ENCODE measurements around the gene ARSI. TPM values are rescaled to one million over a fixed set of nuclear protein-coding genes. Genes with fewer than 3 reads are reported as not detected.

The ARSI gene
- total and polyA plus RNA-seq, 4 donors = 0.23 to 0.51 (median 0.33) TPM; not detected in 1

DNA sequence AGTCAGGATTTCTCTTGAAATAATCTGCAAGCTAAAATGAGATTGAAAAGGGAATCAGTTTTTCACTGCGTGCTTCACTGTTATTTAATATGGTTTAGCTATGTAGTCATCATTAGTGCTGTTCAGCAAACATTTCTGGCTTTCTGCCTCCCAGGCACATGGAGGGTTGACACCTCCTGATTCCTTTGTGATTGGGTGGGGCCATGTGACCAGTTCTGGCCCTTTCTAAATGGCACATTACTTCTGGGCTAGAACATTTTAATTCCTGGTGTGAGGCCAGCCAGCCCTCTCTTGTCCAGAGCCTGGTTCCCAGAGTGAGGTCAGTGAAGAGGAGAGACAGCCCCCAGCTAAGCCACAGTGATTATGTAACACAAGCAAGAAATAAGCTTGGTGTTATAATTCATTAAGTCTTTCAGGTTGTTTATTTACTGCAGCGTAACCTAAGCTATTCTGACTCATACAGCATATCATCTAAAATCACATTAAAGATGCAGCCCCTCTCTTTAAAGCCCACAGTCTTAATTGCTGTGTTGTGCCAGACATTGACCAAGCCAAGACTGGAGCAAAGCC, 17.4 kb upstream of the ARSI start:
- H3K9me3 ChIP-seq (ENCODE audit: control insufficient read depth in 4 of 4, low read length in 3 of 4) = no peaks in the 10 kb centered on the region
- H3K27ac ChIP-seq (ENCODE audit: low read depth in 1 of 2, low read length in 2 of 2) = no peak overlapping the region
- 83% methylated on average over 2 of the region's 2 CpGs for WGBS
- no peaks in the 10 kb centered on the region for H3K27me3 ChIP-seq (ENCODE audit: control insufficient read depth in 4 of 4, insufficient read depth in 4 of 4, low read length in 3 of 4)
- H3K9ac ChIP-seq (ENCODE audit: low read depth in 1 of 2, low read length in 2 of 2) = no peak overlapping the region
- DNase-seq (ENCODE audit: low spot score) = no peak
- TF ChIP-seq TAF1 (conservative IDR thresholded peaks at IDR 0.05) (no peak), SP1 (IDR thresholded peaks at IDR 0.05) (no peak), HNF4A (conservative IDR thresholded peaks at IDR 0.05) (no peak), FOXA1 (IDR thresholded peaks at IDR 0.05) (no peak), YY1 (IDR thresholded peaks at IDR 0.05) (no peak), RXRA (IDR thresholded peaks at IDR 0.05) (no peak), RAD21 (IDR thresholded peaks at IDR 0.05) (no peak), NR2F2 (IDR thresholded peaks at IDR 0.05) (no peak), HNF4G (IDR thresholded peaks at IDR 0.05) (no peak), JUND (IDR thresholded peaks at IDR 0.05) (no peak), GABPA (IDR thresholded peaks at IDR 0.05 in 1 of 2, conservative IDR thresholded peaks at IDR 0.05 in 1 of 2) (no peak)
- TF ChIP-seq, protein P1, sequence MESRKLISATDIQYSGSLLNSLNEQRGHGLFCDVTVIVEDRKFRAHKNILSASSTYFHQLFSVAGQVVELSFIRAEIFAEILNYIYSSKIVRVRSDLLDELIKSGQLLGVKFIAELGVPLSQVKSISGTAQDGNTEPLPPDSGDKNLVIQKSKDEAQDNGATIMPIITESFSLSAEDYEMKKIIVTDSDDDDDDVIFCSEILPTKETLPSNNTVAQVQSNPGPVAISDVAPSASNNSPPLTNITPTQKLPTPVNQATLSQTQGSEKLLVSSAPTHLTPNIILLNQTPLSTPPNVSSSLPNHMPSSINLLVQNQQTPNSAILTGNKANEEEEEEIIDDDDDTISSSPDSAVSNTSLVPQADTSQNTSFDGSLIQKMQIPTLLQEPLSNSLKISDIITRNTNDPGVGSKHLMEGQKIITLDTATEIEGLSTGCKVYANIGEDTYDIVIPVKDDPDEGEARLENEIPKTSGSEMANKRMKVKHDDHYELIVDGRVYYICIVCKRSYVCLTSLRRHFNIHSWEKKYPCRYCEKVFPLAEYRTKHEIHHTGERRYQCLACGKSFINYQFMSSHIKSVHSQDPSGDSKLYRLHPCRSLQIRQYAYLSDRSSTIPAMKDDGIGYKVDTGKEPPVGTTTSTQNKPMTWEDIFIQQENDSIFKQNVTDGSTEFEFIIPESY (IDR thresholded peaks at IDR 0.05) = no peak
- TF ChIP-seq, protein P2, sequence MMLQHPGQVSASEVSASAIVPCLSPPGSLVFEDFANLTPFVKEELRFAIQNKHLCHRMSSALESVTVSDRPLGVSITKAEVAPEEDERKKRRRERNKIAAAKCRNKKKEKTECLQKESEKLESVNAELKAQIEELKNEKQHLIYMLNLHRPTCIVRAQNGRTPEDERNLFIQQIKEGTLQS (IDR thresholded peaks at IDR 0.05) = no peak
- TF ChIP-seq, protein P3, sequence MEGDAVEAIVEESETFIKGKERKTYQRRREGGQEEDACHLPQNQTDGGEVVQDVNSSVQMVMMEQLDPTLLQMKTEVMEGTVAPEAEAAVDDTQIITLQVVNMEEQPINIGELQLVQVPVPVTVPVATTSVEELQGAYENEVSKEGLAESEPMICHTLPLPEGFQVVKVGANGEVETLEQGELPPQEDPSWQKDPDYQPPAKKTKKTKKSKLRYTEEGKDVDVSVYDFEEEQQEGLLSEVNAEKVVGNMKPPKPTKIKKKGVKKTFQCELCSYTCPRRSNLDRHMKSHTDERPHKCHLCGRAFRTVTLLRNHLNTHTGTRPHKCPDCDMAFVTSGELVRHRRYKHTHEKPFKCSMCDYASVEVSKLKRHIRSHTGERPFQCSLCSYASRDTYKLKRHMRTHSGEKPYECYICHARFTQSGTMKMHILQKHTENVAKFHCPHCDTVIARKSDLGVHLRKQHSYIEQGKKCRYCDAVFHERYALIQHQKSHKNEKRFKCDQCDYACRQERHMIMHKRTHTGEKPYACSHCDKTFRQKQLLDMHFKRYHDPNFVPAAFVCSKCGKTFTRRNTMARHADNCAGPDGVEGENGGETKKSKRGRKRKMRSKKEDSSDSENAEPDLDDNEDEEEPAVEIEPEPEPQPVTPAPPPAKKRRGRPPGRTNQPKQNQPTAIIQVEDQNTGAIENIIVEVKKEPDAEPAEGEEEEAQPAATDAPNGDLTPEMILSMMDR (IDR thresholded peaks at IDR 0.05; ENCODE audit: low read depth, low read length, missing input control) = no peak
- no peaks in the 10 kb centered on the region for H3K36me3 ChIP-seq (ENCODE audit: control insufficient read depth in 4 of 4, insufficient read depth in 3 of 4, low read depth in 1 of 4, low read length in 3 of 4)
- H3K4me3 ChIP-seq (ENCODE audit: low read depth in 1 of 3, low read length in 3 of 3) = no peak overlapping the region
- no peaks in the 10 kb centered on the region for H3K4me1 ChIP-seq (ENCODE audit: control insufficient read depth in 4 of 4, insufficient read depth in 4 of 4, low read length in 3 of 4)

DNA sequence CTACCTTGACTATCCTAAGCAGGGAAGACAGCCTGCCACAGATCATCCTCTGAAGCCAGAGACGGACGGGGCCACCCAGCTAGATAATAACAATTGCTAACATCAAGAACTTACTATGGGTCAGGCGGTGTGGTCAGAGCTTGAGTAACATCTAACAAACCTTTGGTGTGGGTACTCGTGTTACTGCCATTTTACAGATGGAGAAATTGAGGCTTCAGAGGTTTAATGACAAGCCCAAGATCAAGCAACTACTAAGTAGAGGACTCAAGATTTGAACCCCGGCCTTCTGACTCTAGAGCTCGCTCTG, 16.7 kb upstream of the ARSI start:
- no peak overlapping the region for H3K27ac ChIP-seq (ENCODE audit: low read depth in 1 of 2, low read length in 2 of 2)
- no peak for DNase-seq (ENCODE audit: low spot score)
- no peak overlapping the region for H3K4me3 ChIP-seq (ENCODE audit: low read depth in 1 of 3, low read length in 3 of 3)
- no peak overlapping the region for H3K9ac ChIP-seq (ENCODE audit: low read depth in 1 of 2, low read length in 2 of 2)
- no peaks in the 10 kb centered on the region for H3K36me3 ChIP-seq (ENCODE audit: control insufficient read depth in 4 of 4, insufficient read depth in 3 of 4, low read depth in 1 of 4, low read length in 3 of 4)
- 94% methylated on average over 6 of the region's 6 CpGs for WGBS
- no peaks in the 10 kb centered on the region for H3K4me1 ChIP-seq (ENCODE audit: control insufficient read depth in 4 of 4, insufficient read depth in 4 of 4, low read length in 3 of 4)
- no peaks in the 10 kb centered on the region for H3K9me3 ChIP-seq (ENCODE audit: control insufficient read depth in 4 of 4, low read length in 3 of 4)
- TF ChIP-seq HNF4G (IDR thresholded peaks at IDR 0.05) = no peak
- H3K27me3 ChIP-seq (ENCODE audit: control insufficient read depth in 4 of 4, insufficient read depth in 4 of 4, low read length in 3 of 4) = no peaks in the 10 kb centered on the region

Data from liver (tissue), 9 donors.